PC-3 (cell line): ENCODE measurements around the gene THADA. TPM values are rescaled to one million over a fixed set of nuclear protein-coding genes. Genes with fewer than 3 reads are reported as not detected.
A peak's percentile ranks its signal among the peaks of the same experiment; 100 is the strongest.

Experiments used
- ATAC-seq: fragments of 200-7000 bp; cut with Tn5 transposase; 2 replicates; pipeline ENCODE4 v1.9.1; 2020; ENCODE audit warnings: mild to moderate bottlenecking, moderate library complexity
- BruUV-seq: library from RNA; stranded (reverse); fragments of 400-500 nt; replicated peaks from 2 replicates; lab custom pipeline; 2021; lab: Mats Ljungman, UMichigan
- CTCF ChIA-PET: fragments of 300-600 bp; sonication (Branson Sonifier 250); formaldehyde crosslinking; loops from one replicate; lab custom pipeline; 2022; ENCODE audit warnings: antibody characterized with exemption; lab: Charles Lee
- POLR2A ChIA-PET: fragments of 300-600 bp; sonication (Branson Sonifier 250); formaldehyde crosslinking; loops from one replicate; lab custom pipeline; 2022; ENCODE audit warnings: antibody characterized with exemption; ENCODE audit not compliant: unreplicated experiment; lab: Charles Lee
- DNase-seq: peaks from one replicate; pipeline ENCODE4 v3.0.0-alpha.2; 2015
- H2AFZ ChIP-seq: fragments of 300-600 bp; sonication (generic); 2 replicates; pipeline ENCODE4 v1.6.0; 2016; ENCODE audit warnings: antibody characterized with exemption, low read length
- H3F3A ChIP-seq: fragments of 300-600 bp; sonication (generic); one replicate; pipeline ENCODE4 v1.6.0; 2017; ENCODE audit warnings: antibody characterized with exemption, low read length, control low read depth, mild to moderate bottlenecking; ENCODE audit not compliant: unreplicated experiment
- H3K27ac ChIP-seq: fragments of 300-600 bp; sonication (generic); 2 replicates; pipeline ENCODE4 v1.5.1; 2016; ENCODE audit warnings: mild to moderate bottlenecking, low read length
- H3K27me3 ChIP-seq: fragments of 300-600 bp; sonication (generic); 2 replicates; pipeline ENCODE4 v1.6.1; 2016; ENCODE audit warnings: low read length, mixed read lengths
- H3K36me3 ChIP-seq: fragments of 300-600 bp; sonication (generic); 2 replicates; pipeline ENCODE4 v1.6.1; 2016; ENCODE audit warnings: low read depth, mixed run types, low read length, mixed read lengths
- H3K4me1 ChIP-seq: fragments of 300-600 bp; sonication (generic); 2 replicates; pipeline ENCODE4 v1.5.1; 2016; ENCODE audit warnings: low read length; ENCODE audit not compliant: insufficient read depth
- H3K4me2 ChIP-seq: fragments of 300-600 bp; sonication (generic); 2 replicates; pipeline ENCODE4 v1.6.0; 2016; ENCODE audit warnings: low read length
- H3K4me3 ChIP-seq: fragments of 300-600 bp; sonication (generic); 2 replicates; pipeline ENCODE4 v1.5.1; 2016; ENCODE audit warnings: mild to moderate bottlenecking, low read length, mixed read lengths
- H3K79me2 ChIP-seq: fragments of 300-600 bp; sonication (generic); 2 replicates; pipeline ENCODE4 v1.6.1; 2017; ENCODE audit warnings: low read length, mixed read lengths
- H3K9ac ChIP-seq: fragments of 300-600 bp; sonication (generic); 2 replicates; pipeline ENCODE4 v1.6.0; 2016; ENCODE audit warnings: mild to moderate bottlenecking, low read length
- H3K9me2 ChIP-seq: fragments of 300-600 bp; sonication (generic); replicated peaks from 2 replicates; pipeline ENCODE4 v1.6.1; 2016; ENCODE audit warnings: mixed run types, low read length, mixed read lengths
- H3K9me3 ChIP-seq: fragments of 300-600 bp; sonication (generic); 2 replicates; pipeline ENCODE4 v1.6.1; 2016; ENCODE audit warnings: low read length, mixed read lengths
- H4K20me1 ChIP-seq: fragments of 300-600 bp; sonication (generic); 2 replicates; pipeline ENCODE4 v1.6.1; 2016; ENCODE audit warnings: low read length, mixed read lengths
- EZH2 ChIP-seq: fragments of 300-600 bp; sonication (generic); IDR thresholded peaks from one replicate; pipeline ENCODE4 v1.6.1; 2017; ENCODE audit warnings: antibody characterized with exemption, mild to moderate bottlenecking, low read length; ENCODE audit not compliant: unreplicated experiment
- EZH2phosphoT487 ChIP-seq: fragments of 300-600 bp; sonication (generic); IDR thresholded peaks from 2 replicates; pipeline ENCODE4 v1.6.1; 2018; ENCODE audit warnings: mild to moderate bottlenecking, antibody characterized with exemption, low read length, borderline replicate concordance
- intact Hi-C: fragments of 100-400 bp; cut with micrococcal nuclease; formaldehyde crosslinking; loops from 2 replicates; pipeline ENCODE4 v1.9.0; 2023
- total RNA-seq: library from RNA; depleted of rRNA; stranded (reverse); fragments of >200 nt; gene quantifications from 2 replicates; pipeline ENCODE4 v1.2.3, GENCODE V29; 2014
- TF ChIP-seq, protein P1 (sequence below): fragments of 300-600 bp; sonication (generic); conservative IDR thresholded peaks from 2 replicates; pipeline ENCODE4 v1.5.1; 2017; ENCODE audit warnings: antibody characterized with exemption, low read depth, mild to moderate bottlenecking, low read length

Gene THADA
- total RNA-seq, 1 experiment from 2014 or later = 33.6 TPM

DNA sequence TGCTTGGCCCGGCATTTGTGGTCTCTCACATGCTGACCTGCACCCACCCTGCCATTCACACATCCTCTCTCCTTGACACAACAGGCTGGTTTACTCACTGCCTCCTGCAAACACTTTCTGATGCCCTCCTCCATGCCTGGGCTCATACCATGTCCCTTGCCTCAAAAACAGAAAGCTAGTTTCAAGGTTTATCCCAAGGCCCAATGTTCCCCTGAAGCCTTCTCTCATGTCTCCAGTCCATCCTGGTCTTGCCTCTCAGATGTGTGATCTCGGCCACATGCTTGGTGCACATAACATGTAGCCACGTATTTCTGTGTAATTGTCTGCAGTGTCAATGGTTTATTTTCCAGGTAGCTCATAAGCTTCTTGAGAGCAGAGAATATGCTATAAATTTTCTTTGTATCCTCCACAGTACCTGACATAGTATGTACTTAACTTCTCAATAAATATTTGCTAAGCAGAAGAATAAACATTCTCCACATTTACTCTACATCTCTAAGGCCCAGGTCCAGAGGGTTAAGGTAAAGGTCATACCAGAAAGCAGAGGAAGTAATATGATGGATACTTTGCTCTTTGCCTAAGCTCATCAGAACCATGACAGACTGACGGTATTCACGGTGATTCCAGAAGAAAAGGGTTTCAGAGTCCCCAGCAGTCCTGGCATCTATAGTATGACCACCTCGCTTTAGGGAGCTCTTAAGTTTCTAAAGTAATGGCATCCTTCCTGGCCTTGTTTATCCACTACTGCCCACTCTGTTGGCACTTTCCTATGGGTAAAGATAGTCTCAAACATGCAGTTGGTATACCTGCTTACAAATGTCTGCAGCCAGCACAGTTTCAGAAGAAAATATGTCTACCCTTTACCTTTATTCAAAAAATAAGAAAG lies 206.0 kb downstream of the THADA start:
- ChIA-PET CTCF (interaction anchor here (0.6 kb wide), 1 partner anchor 96 kb away, joined by 3 read pairs; no protein-coding TSS in a partner anchor), POLR2A (interaction anchor here (0.6 kb wide), 1 partner anchor 137 kb away, joined by 3 read pairs; no protein-coding TSS in a partner anchor)
- Histone ChIP-seq H3K4me3 (no peak overlapping the region), H3K27ac (no peak overlapping the region), H3K4me2 (peak overlapping the region; percentile 35; the same call in 1 of the 2 replicates), H2AFZ (no peak overlapping the region), H3K9ac (no peak overlapping the region), H3K4me1 (peaks cover 26% of the 10 kb centered on the region), H3K9me2 (no peaks in the 10 kb centered on the region), H3K9me3 (no peaks in the 10 kb centered on the region), H3K79me2 (no peaks in the 10 kb centered on the region), H3K36me3 (no peaks in the 10 kb centered on the region), H4K20me1 (no peaks in the 10 kb centered on the region), H3F3A (no peaks in the 10 kb centered on the region), H3K27me3 (no peaks in the 10 kb centered on the region)
- ATAC-seq = peak; percentile 82
- BruUV-seq = no TSS peak
- DNase-seq = no peak
- TF ChIP-seq EZH2 (no peak), EZH2phosphoT487 (no peak)
- TF ChIP-seq, protein P1, sequence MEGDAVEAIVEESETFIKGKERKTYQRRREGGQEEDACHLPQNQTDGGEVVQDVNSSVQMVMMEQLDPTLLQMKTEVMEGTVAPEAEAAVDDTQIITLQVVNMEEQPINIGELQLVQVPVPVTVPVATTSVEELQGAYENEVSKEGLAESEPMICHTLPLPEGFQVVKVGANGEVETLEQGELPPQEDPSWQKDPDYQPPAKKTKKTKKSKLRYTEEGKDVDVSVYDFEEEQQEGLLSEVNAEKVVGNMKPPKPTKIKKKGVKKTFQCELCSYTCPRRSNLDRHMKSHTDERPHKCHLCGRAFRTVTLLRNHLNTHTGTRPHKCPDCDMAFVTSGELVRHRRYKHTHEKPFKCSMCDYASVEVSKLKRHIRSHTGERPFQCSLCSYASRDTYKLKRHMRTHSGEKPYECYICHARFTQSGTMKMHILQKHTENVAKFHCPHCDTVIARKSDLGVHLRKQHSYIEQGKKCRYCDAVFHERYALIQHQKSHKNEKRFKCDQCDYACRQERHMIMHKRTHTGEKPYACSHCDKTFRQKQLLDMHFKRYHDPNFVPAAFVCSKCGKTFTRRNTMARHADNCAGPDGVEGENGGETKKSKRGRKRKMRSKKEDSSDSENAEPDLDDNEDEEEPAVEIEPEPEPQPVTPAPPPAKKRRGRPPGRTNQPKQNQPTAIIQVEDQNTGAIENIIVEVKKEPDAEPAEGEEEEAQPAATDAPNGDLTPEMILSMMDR = no peak
- intact Hi-C loops = no loop called here

DNA sequence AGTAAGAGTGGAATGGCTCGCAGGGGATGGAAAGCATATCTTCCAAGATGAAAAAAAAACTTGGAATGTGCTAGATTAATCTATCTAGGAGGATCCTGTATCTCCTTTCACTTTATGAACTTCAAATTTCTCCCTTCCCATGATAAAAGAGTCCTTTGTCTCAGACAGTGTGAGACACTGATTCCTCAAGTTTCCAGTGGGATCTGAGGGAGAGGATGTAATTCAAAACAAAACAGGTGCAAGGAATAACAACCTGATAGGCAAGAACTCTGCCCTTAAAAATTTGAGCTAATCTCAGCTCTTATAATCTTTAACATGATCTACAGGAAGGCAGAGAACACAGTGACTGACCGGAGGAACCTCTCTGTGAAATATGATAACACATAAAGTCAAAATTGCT lies 207.5 kb downstream of the THADA start:
- POLR2A ChIA-PET = no interaction called here

More for the DNA sequence above, 207.5 kb downstream of the THADA start:
- CTCF ChIA-PET = no interaction called here
- no peaks in the 10 kb centered on the region for H3K79me2 ChIP-seq
- intact Hi-C loops = no loop called here
- DNase-seq (no peak), ATAC-seq (no peak)
- H3K4me2 ChIP-seq = no peak overlapping the region
- H3F3A ChIP-seq = no peaks in the 10 kb centered on the region
- H3K36me3 ChIP-seq = no peaks in the 10 kb centered on the region
- no peaks in the 10 kb centered on the region for H4K20me1 ChIP-seq
- H3K4me3 ChIP-seq = no peak overlapping the region
- peaks cover 26% of the 10 kb centered on the region for H3K4me1 ChIP-seq
- H2AFZ ChIP-seq = no peak overlapping the region
- H3K9ac ChIP-seq = no peak overlapping the region
- TF ChIP-seq, protein P1 = no peak
- TF ChIP-seq EZH2phosphoT487 = no peak
- TF ChIP-seq EZH2 = no peak
- no peaks in the 10 kb centered on the region for H3K27me3 ChIP-seq
- H3K9me2 ChIP-seq = no peaks in the 10 kb centered on the region
- no peak overlapping the region for H3K27ac ChIP-seq
- BruUV-seq = no TSS peak
- no peaks in the 10 kb centered on the region for H3K9me3 ChIP-seq
